Naive thymus-derived CD4-positive, alpha-beta T cell (primary cell): ENCODE measurements around the gene C17orf107. TPM values are rescaled to one million over a fixed set of nuclear protein-coding genes. Genes with fewer than 3 reads are reported as not detected.

Experiments used
- ATAC-seq: fragments of 150-1000 bp; cut with Tn5 transposase; 2 replicates; pipeline ENCODE4 v1.10.0; 2021; ENCODE audit warnings: mild to moderate bottlenecking, moderate library complexity
- CTCF ChIA-PET: fragments of 350-600 bp; sonication (Branson Sonifier 250); formaldehyde crosslinking; loops from one replicate; lab custom pipeline; 2021; ENCODE audit warnings: antibody characterized with exemption; lab: Charles Lee
- POLR2A ChIA-PET: fragments of 350-600 bp; sonication (Branson Sonifier 250); formaldehyde crosslinking; loops from one replicate; lab custom pipeline; 2021; ENCODE audit warnings: antibody characterized with exemption, inconsistent platforms; lab: Charles Lee
- DNase-seq, 9 donors: peaks; one replicate each; pipeline versions ENCODE4 v3.0.0 to v3.0.0-alpha.2; 2020 to 2022; ENCODE audit warnings: mixed read lengths in 1 of 9
- H3K27ac ChIP-seq: one replicate; pipeline ENCODE4 v1.7.0; 2013; ENCODE audit warnings: mild to moderate bottlenecking, low read depth, low read length, moderate library complexity
- H3K27me3 ChIP-seq, 2 donors: one replicate each; pipeline ENCODE4 v1.7.0; 2013; ENCODE audit warnings: low read length in 2 of 2, mild to moderate bottlenecking in 2 of 2, moderate library complexity in 2 of 2; ENCODE audit not compliant: control insufficient read depth in 2 of 2, insufficient read depth in 2 of 2
- H3K36me3 ChIP-seq, 3 experiments: 1 replicate in 2 of 3; 2 replicates in 1 of 3; pipeline ENCODE4 v1.7.0; 2013; ENCODE audit warnings: low read length in 3 of 3, mild to moderate bottlenecking in 3 of 3, moderate library complexity in 1 of 3; ENCODE audit not compliant: insufficient read depth in 3 of 3, control insufficient read depth in 2 of 3
- H3K4me1 ChIP-seq, 2 donors: one replicate each; pipeline ENCODE4 v1.7.0; 2013; ENCODE audit warnings: low read length in 2 of 2, mild to moderate bottlenecking in 2 of 2, moderate library complexity in 1 of 2; ENCODE audit not compliant: control insufficient read depth in 2 of 2, insufficient read depth in 2 of 2
- H3K4me3 ChIP-seq: 2 replicates; pipeline ENCODE4 v1.7.0; 2013; ENCODE audit warnings: mild to moderate bottlenecking, low read length
- H3K9me3 ChIP-seq, 3 experiments: 1 replicate in 2 of 3; 2 replicates in 1 of 3; pipeline ENCODE4 v1.7.0; 2013; ENCODE audit warnings: low read length in 3 of 3; ENCODE audit not compliant: control insufficient read depth in 2 of 3
- H3K27ac Mint-ChIP-seq, 9 donors: one replicate each; pipeline ENCODE4 v1.8.0; 2020 to 2022; ENCODE audit warnings: mixed read lengths in 9 of 9, mild to moderate bottlenecking in 8 of 9, moderate library complexity in 5 of 9, inconsistent platforms in 2 of 9
- H3K27me3 Mint-ChIP-seq, 5 donors: one replicate each; pipeline ENCODE4 v1.8.0; 2021 to 2022; ENCODE audit warnings: mixed read lengths in 5 of 5, mild to moderate bottlenecking in 1 of 5
- H3K36me3 Mint-ChIP-seq, 5 donors: one replicate each; pipeline ENCODE4 v1.8.0; 2020 to 2022; ENCODE audit warnings: mixed read lengths in 5 of 5, mild to moderate bottlenecking in 3 of 5, inconsistent platforms in 1 of 5
- H3K4me1 Mint-ChIP-seq, 7 donors: one replicate each; pipeline ENCODE4 v1.8.0; 2020 to 2022; ENCODE audit warnings: mixed read lengths in 7 of 7, mild to moderate bottlenecking in 3 of 7, inconsistent platforms in 1 of 7
- H3K4me3 Mint-ChIP-seq, 10 donors: one replicate each; pipeline ENCODE4 v1.8.0; 2020 to 2022; ENCODE audit warnings: mild to moderate bottlenecking in 10 of 10, mixed read lengths in 10 of 10, moderate library complexity in 6 of 10, inconsistent platforms in 2 of 10
- H3K9me3 Mint-ChIP-seq, 11 donors: one replicate each; pipeline ENCODE4 v1.8.0; 2020 to 2022; ENCODE audit warnings: mixed read lengths in 11 of 11, mild to moderate bottlenecking in 4 of 11, inconsistent platforms in 1 of 11, moderate library complexity in 1 of 11
- intact Hi-C, 2 donors: fragments of 100-400 bp; cut with micrococcal nuclease; formaldehyde crosslinking; loops; one replicate each; pipeline ENCODE4 v1.15.1; 2023
- polyA plus RNA-seq, 2 donors: library from polyadenylated mRNA; unstranded; fragments of 300-500 nt; fragmentation: Illumina TruSeq; gene quantifications; one replicate each; pipeline ENCODE4 v1.2.3, GENCODE V29; 2021
- total RNA-seq, 6 experiments: library from RNA in 5 of 6; stranded (reverse) in 5 of 6; gene quantifications; 1 replicate in 5 of 6; 2 replicates in 1 of 6; pipeline ENCODE4 v1.2.3 and lab custom pipeline; 2021 to 2026

The C17orf107 gene
- total and polyA plus RNA-seq, 7 experiments from 2014 or later: 0.82 to 37.2 (median 5.5) TPM

- Histone ChIP-seq H3K36me3 (peaks cover 0 to 69% (median 11%) of the 10 kb centered on the region in 3 experiments), H3K4me3 (no peak overlapping the region), H3K27ac (no peak overlapping the region), H3K4me1 (no peaks in the 10 kb centered on the region), H3K27me3 (no peaks in the 10 kb centered on the region), H3K9me3 (no peaks in the 10 kb centered on the region)
- peak; percentile 90 for ATAC-seq
- POLR2A ChIA-PET: interaction anchor here (1.0 kb wide), 1 partner anchor 173 kb away, joined by 3 read pairs; no protein-coding TSS in a partner anchor
- intact Hi-C loops: loop anchor here (1.0 to 10.0 kb wide), 6 partner anchors 47 to 172 kb away; partner anchors contain the start of genes ARRB2 (in 2 of the 2), MINK1 (in 2 of the 2) and MED11 (in 1 of the 2)
- CTCF ChIA-PET: interaction anchor here (0.6 to 2.1 kb wide), 7 partner anchors 92 to 182 kb away, joined by 3 to 11 read pairs (median 4); partner anchors contain the start of genes ARRB2 and MED11
- H3K4me3 Mint-ChIP-seq: no peak overlapping the region
- peak; percentile 51 to 73 (median 61) for DNase-seq
- H3K27ac Mint-ChIP-seq: no peak overlapping the region
- H3K36me3 Mint-ChIP-seq: peaks cover 5 to 17% (median 7%) of the 10 kb centered on the region in 5 donors
- H3K27me3 Mint-ChIP-seq: no peaks in the 10 kb centered on the region
- peaks cover 0 to 4% (median 0%) of the 10 kb centered on the region in 7 donors for H3K4me1 Mint-ChIP-seq
- H3K9me3 Mint-ChIP-seq: no peaks in the 10 kb centered on the region
Measured at GRCh38 chr17:4881761-4882555, 17.4 kb upstream of the C17orf107 start.

DNA sequence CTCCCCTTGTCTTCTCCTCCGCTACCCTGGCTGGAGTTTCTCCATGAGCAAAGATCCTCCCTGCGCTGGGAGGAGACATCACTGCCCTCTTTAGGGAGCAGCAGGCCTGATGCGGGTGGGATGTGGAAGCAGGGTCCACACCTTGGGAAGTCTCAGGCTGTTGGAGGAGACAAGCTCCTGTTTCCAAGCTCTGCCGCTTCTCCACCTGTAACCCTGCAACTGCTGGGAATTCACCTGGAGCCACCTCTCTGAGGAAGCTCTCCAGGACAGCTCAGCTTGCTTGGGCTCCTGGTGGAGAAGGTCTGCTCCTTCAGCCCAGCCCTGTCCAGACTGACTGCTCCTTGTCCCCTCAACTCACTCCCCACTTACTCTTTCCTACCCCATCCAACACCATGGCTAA lies 14.8 kb upstream of the C17orf107 start:
- Histone ChIP-seq H3K4me1 (no peaks in the 10 kb centered on the region), H3K27me3 (no peaks in the 10 kb centered on the region), H3K27ac (no peak overlapping the region), H3K36me3 (peaks cover 0 to 60% (median 8%) of the 10 kb centered on the region in 3 experiments), H3K4me3 (no peak overlapping the region), H3K9me3 (no peaks in the 10 kb centered on the region)
- ATAC-seq: no peak
- no peak for DNase-seq
- Mint-ChIP-seq H3K4me3 (no peak overlapping the region), H3K4me1 (peaks cover 0 to 5% (median 2%) of the 10 kb centered on the region in 7 donors), H3K27me3 (no peaks in the 10 kb centered on the region), H3K9me3 (no peaks in the 10 kb centered on the region), H3K27ac (peak overlapping the region in 1 of 9 donors; percentile 53), H3K36me3 (peaks cover 4 to 23% (median 10%) of the 10 kb centered on the region in 5 donors)
- intact Hi-C loops: loop anchor here (5.0 to 10.0 kb wide), 2 partner anchors 50 to 52 kb away; partner anchors contain the start of gene MINK1 (in 2 of the 2)
- POLR2A ChIA-PET: no interaction called here
- CTCF ChIA-PET: interaction anchor here (0.6 to 2.6 kb wide), 3 partner anchors 19 to 175 kb away, joined by 4 to 15 read pairs (median 7); partner anchors contain the start of genes ARRB2 and CHRNE

DNA sequence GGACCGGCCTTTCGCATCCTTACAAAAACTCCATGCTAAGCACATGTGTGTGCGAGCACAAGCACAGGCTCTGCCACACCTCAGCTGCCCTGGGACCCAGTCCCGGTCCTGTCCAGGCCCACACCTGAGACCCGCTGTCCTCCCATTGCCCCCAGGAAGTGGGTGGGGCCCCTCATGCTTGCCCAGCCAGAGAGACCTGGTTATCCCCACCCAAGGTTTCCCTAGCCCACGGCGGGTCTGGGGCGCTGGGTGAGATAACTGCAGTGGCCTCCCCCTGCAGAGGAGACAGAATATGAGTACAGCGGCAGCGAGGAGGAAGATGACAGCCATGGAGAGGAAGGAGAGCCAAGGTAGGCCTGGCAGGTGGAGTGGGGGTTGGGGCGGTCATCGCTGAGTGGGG lies 12.5 kb upstream of the C17orf107 start:
- H3K27ac ChIP-seq: no peak overlapping the region
- DNase-seq (no peak), ATAC-seq (no peak)
- ChIA-PET POLR2A (no interaction called here), CTCF (interaction anchor here (0.6 to 1.2 kb wide), 2 partner anchors 13 to 150 kb away, joined by 3 read pairs; partner anchors contain the start of gene C17orf107)
- H3K4me3 ChIP-seq: no peak overlapping the region
- Mint-ChIP-seq H3K36me3 (peaks cover 4 to 34% (median 10%) of the 10 kb centered on the region in 5 donors), H3K4me3 (no peak overlapping the region), H3K9me3 (no peaks in the 10 kb centered on the region), H3K4me1 (peaks cover 0 to 5% (median 2%) of the 10 kb centered on the region in 7 donors), H3K27ac (no peak overlapping the region), H3K27me3 (no peaks in the 10 kb centered on the region)
- H3K9me3 ChIP-seq: no peaks in the 10 kb centered on the region
- no peaks in the 10 kb centered on the region for H3K27me3 ChIP-seq
- intact Hi-C loops: loop anchor here (5.0 to 10.0 kb wide), 2 partner anchors 52 to 80 kb away; partner anchors contain the start of genes MINK1 (in 1 of the 2) and PLD2 (in 1 of the 2)
- H3K36me3 ChIP-seq: peaks cover 9 to 67% (median 16%) of the 10 kb centered on the region in 3 experiments
- no peaks in the 10 kb centered on the region for H3K4me1 ChIP-seq

- no peak overlapping the region for H3K4me3 ChIP-seq
- Mint-ChIP-seq H3K27me3 (no peaks in the 10 kb centered on the region), H3K4me1 (peaks cover 0 to 5% (median 0%) of the 10 kb centered on the region in 7 donors), H3K4me3 (no peak overlapping the region), H3K27ac (no peak overlapping the region), H3K36me3 (peaks cover 4 to 37% (median 10%) of the 10 kb centered on the region in 5 donors), H3K9me3 (no peaks in the 10 kb centered on the region)
- ChIA-PET CTCF (interaction anchor here (1.1 to 1.6 kb wide), 3 partner anchors 10 to 177 kb away, joined by 3 to 4 read pairs (median 3); partner anchors contain the start of genes ARRB2 and C17orf107), POLR2A (no interaction called here)
- DNase-seq (no peak), ATAC-seq (no peak)
- peaks cover 9 to 74% (median 18%) of the 10 kb centered on the region in 3 experiments for H3K36me3 ChIP-seq
- no peaks in the 10 kb centered on the region for H3K4me1 ChIP-seq
- H3K27me3 ChIP-seq: no peaks in the 10 kb centered on the region
- no peaks in the 10 kb centered on the region for H3K9me3 ChIP-seq
- intact Hi-C loops: loop anchor here (5.0 to 10.0 kb wide), 2 partner anchors 53 to 80 kb away; partner anchors contain the start of genes MINK1 (in 1 of the 2) and PLD2 (in 1 of the 2)
- H3K27ac ChIP-seq: no peak overlapping the region
Measured at GRCh38 chr17:4887581-4887980, 11.8 kb upstream of the C17orf107 start.

GRCh38 chr17:4891411-4892410 lies 7.6 kb upstream of the C17orf107 start:
- ChIA-PET CTCF (interaction anchor here (0.7 to 0.9 kb wide), 2 partner anchors 21 to 298 kb away, joined by 3 read pairs; no protein-coding TSS in a partner anchor), POLR2A (interaction anchor here (1.2 kb wide), 1 partner anchor 102 kb away, joined by 3 read pairs; no protein-coding TSS in a partner anchor)
- Histone ChIP-seq H3K36me3 (peaks cover 9 to 86% (median 26%) of the 10 kb centered on the region in 3 experiments), H3K4me3 (no peak overlapping the region), H3K9me3 (no peaks in the 10 kb centered on the region), H3K27me3 (no peaks in the 10 kb centered on the region), H3K27ac (no peak overlapping the region), H3K4me1 (no peaks in the 10 kb centered on the region)
- Mint-ChIP-seq H3K36me3 (peaks cover 4 to 38% (median 5%) of the 10 kb centered on the region in 5 donors), H3K27me3 (no peaks in the 10 kb centered on the region), H3K4me1 (peaks cover 0 to 5% (median 2%) of the 10 kb centered on the region in 7 donors), H3K9me3 (no peaks in the 10 kb centered on the region), H3K27ac (no peak overlapping the region), H3K4me3 (no peak overlapping the region)
- intact Hi-C loops: no loop called here
- DNase-seq: no peak
- ATAC-seq: no peak
